ENCODE measurements around the gene EML6. TPM values are rescaled to one million over a fixed set of nuclear protein-coding genes. Genes with fewer than 3 reads are reported as not detected.

EML6 gene
- total RNA-seq, 2 donors from 2014 or later: 1.0 to 1.1 TPM

DNA sequence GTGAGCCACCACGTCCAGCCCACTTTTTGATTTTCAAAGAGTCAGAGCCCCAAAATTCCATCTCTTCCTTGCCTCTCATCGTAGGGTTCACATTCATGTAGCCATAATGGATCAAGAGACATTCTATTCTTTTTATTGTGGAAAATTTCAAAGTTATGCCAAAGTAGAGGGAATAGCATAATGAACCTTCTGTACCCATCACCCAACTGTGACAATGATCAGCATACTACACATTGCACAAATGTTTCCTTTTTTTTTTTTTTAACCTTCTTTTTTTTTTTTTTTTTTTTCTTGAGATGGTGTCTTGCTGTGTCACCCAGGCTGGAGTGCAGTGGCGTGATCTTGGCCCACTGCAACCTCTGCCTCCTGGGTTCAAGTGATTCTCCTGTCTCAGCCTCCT is 162.4 kb downstream of the EML6 start:
- no peaks in the 10 kb centered on the region for H3K36me3 Mint-ChIP-seq

DNA sequence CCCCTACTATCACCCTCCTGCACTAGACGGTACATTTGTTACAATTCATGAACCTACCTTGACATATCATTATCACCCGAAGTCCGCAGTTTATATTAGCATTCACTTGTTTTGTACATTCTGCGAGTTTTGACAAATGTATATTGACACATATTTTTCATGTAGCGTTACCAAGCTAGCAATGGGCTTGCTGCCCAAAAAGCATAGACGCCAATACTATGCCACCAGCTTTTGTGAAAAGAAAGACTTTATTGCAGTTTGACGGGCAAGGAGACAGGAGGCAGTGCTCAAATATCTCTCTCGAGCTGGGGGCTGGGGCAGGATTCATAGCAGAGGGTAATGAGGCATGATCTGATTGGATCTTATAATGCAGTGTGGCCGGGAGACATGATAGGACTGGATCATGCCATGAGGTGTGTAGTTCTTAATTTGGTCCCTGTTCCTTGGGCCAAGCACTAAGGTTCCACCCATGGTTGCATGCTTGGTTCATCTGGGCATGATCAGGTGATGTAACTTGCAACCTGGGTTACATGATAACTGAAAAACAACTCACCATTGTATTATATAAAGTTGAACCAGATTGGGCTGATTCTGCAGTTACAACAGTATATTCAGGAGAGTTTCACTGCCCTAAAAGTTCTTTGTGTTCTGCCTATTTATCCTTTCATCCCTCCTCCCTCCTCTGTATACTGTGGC is 164.5 kb downstream of the EML6 start:
- H3K9me3 Mint-ChIP-seq: no peaks in the 10 kb centered on the region
- H3K27ac Mint-ChIP-seq: no peak overlapping the region
- DNase-seq (ENCODE audit: low spot score) (no peak), ATAC-seq (no peak)
- peaks cover 18 to 22% of the 10 kb centered on the region in 2 donors for H3K27me3 Mint-ChIP-seq
- H3K36me3 Mint-ChIP-seq: no peaks in the 10 kb centered on the region
- peaks cover 0 to 2% of the 10 kb centered on the region in 2 donors for H3K4me1 Mint-ChIP-seq (ENCODE audit: low read depth in 2 of 2)
- H3K4me3 Mint-ChIP-seq: no peak overlapping the region

More for the DNA sequence above, 162.4 kb downstream of the EML6 start:
- no peak for DNase-seq (ENCODE audit: low spot score)
- no peak for ATAC-seq
- Mint-ChIP-seq H3K9me3 (no peaks in the 10 kb centered on the region), H3K4me3 (no peak overlapping the region), H3K27me3 (peaks cover 18 to 22% of the 10 kb centered on the region in 2 donors), H3K4me1 (ENCODE audit: low read depth in 2 of 2) (peaks cover 0 to 2% of the 10 kb centered on the region in 2 donors), H3K27ac (no peak overlapping the region)

DNA sequence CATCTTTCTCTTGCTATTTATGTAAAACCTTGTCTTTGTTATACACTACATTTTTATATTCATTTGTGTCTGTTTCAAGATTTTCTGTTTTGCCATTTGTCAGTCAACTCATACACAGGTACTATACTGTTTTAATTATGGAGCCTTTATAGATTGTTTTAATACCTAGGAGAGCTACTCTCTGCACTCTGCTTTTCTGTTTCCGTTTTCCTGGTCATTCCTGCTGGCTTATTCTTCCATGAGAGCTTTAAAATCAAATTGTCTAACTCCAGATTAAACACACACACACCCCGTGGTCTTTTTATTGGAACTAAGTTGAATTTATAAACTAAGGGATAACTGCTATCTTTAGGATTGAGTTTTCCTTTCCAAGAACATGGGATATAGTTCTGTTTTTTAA is 165.6 kb downstream of the EML6 start:
- no peaks in the 10 kb centered on the region for H3K36me3 Mint-ChIP-seq
- H3K4me1 Mint-ChIP-seq (ENCODE audit: low read depth in 2 of 2): peaks cover 0 to 2% of the 10 kb centered on the region in 2 donors

DNA sequence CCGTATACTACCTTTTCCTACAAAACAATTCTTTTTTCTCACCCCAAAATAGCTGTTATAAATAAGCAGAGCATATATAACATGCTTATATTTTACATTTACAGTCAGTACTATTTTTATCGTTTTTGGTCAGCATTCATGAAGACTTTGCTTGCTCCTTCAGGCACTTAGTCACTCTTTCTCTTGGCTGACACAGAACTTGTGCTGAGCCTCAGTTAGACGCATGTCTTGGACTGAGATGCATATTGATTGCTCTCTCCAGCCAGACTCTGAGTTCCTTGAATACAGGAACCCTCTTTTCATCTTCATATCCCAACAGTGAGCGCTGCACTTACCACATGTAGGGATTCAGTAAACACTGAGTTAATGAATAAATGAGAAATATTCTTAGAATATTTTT is 168.4 kb downstream of the EML6 start:
- H3K4me3 Mint-ChIP-seq: no peak overlapping the region
- ATAC-seq (no peak), DNase-seq (ENCODE audit: low spot score) (no peak)
- H3K36me3 Mint-ChIP-seq: no peaks in the 10 kb centered on the region
- peaks cover 18 to 22% of the 10 kb centered on the region in 2 donors for H3K27me3 Mint-ChIP-seq
- H3K4me1 Mint-ChIP-seq (ENCODE audit: low read depth in 2 of 2): peaks cover 0 to 2% of the 10 kb centered on the region in 2 donors
- no peaks in the 10 kb centered on the region for H3K9me3 Mint-ChIP-seq
- no peak overlapping the region for H3K27ac Mint-ChIP-seq

More for the DNA sequence above, 165.6 kb downstream of the EML6 start:
- peaks cover 18 to 22% of the 10 kb centered on the region in 2 donors for H3K27me3 Mint-ChIP-seq
- DNase-seq (ENCODE audit: low spot score) (no peak), ATAC-seq (no peak)
- H3K27ac Mint-ChIP-seq: no peak overlapping the region
- no peaks in the 10 kb centered on the region for H3K9me3 Mint-ChIP-seq
- H3K4me3 Mint-ChIP-seq: no peak overlapping the region

DNA sequence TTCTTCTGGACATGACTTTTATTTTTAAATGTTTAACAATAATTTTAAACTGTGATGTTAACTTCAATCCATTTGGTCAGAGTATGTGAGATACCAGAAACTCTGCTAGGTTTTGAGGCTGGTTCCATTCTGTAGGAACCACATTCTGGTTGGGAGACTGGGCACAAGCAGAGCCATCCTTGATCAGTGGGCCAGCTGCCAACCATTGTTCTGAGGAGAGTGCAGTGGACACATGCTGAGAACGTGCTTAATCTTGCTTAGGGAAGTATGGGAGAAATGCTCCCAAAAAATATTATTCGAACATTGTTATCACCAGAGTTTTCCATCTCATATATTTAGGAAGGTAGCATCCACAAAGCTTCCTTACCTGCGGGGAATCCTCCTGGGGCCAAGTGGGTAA is 171.0 kb downstream of the EML6 start:
- ATAC-seq (no peak), DNase-seq (ENCODE audit: low spot score) (no peak)
- peaks cover 0 to 2% of the 10 kb centered on the region in 2 donors for H3K4me1 Mint-ChIP-seq (ENCODE audit: low read depth in 2 of 2)
- no peak overlapping the region for H3K4me3 Mint-ChIP-seq
- H3K27me3 Mint-ChIP-seq: peaks cover 6 to 12% of the 10 kb centered on the region in 2 donors
- H3K36me3 Mint-ChIP-seq: no peaks in the 10 kb centered on the region
- H3K9me3 Mint-ChIP-seq: no peaks in the 10 kb centered on the region
- H3K27ac Mint-ChIP-seq: no peak overlapping the region

DNA sequence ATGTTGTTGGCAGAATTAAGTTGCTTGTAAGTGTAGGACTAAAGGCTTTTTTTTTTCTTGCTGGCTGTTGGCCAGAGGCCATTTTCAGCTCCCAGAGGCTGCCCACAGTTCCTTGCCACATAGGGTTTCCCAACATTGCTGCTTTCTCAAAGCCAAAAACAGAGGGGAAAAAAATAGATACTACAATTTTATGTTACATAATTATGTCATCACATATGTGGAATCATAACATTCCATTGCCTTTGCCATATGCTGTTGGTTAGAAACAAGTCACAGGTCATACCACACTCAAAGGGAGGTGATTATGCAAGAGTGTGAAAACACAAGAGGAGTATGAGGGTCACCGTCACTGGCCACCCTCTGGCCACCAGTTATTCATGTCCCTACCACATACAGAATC is 172.3 kb downstream of the EML6 start:
- Mint-ChIP-seq H3K27ac (no peak overlapping the region), H3K36me3 (no peaks in the 10 kb centered on the region), H3K4me1 (ENCODE audit: low read depth in 2 of 2) (no peaks in the 10 kb centered on the region), H3K9me3 (no peaks in the 10 kb centered on the region), H3K27me3 (peaks cover 0 to 2% of the 10 kb centered on the region in 2 donors), H3K4me3 (no peak overlapping the region)
- DNase-seq (ENCODE audit: low spot score) (no peak), ATAC-seq (no peak)

DNA sequence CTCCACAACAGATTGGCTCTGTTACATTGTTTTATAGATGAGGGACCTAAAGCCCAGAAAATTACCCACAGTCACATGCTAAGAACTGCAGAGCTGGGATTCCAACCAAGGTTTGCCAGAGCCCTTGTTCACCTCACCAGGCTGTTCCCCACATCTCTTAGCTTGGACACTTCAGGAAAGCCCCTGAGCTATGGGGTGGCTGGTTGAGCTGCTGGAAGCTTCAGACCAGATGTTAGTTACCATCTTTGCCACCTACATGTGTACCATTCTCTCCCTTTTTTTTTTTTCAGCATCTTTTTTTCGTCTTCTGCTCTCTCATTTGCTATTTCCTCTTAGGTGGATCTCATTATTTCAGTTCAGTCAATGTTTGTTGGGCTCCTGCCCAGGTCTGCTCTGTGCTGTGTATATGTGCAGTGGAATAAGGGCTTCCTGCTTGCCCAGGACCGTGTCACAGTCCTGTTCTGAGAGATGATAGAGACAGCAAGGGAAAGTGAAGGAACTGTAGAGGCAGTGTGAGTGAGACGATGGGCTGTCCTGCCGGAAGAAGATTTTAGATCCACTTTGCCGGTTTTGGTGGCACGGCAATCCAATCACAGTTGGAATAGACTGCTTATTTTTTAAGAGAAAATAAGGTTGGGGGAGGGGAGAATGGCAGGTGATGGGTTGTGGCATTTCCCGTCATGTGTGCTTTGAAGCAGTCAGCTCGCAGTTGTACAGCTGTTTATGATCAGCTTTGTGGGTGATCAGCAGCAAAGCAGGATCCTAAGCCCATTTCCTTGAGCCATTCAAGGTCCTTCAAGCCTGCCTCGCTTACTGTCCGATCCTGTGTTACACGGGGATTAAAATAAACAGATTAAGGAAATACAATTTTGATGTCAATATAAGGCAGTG is 174.2 kb downstream of the EML6 start:
- H3K36me3 Mint-ChIP-seq: no peaks in the 10 kb centered on the region
- DNase-seq (ENCODE audit: low spot score): no peak
- no peak for ATAC-seq
- no peak overlapping the region for H3K4me3 Mint-ChIP-seq
- peaks cover 0 to 2% of the 10 kb centered on the region in 2 donors for H3K27me3 Mint-ChIP-seq
- no peaks in the 10 kb centered on the region for H3K9me3 Mint-ChIP-seq
- H3K27ac Mint-ChIP-seq: no peak overlapping the region
- H3K4me1 Mint-ChIP-seq (ENCODE audit: low read depth in 2 of 2): no peaks in the 10 kb centered on the region

DNA sequence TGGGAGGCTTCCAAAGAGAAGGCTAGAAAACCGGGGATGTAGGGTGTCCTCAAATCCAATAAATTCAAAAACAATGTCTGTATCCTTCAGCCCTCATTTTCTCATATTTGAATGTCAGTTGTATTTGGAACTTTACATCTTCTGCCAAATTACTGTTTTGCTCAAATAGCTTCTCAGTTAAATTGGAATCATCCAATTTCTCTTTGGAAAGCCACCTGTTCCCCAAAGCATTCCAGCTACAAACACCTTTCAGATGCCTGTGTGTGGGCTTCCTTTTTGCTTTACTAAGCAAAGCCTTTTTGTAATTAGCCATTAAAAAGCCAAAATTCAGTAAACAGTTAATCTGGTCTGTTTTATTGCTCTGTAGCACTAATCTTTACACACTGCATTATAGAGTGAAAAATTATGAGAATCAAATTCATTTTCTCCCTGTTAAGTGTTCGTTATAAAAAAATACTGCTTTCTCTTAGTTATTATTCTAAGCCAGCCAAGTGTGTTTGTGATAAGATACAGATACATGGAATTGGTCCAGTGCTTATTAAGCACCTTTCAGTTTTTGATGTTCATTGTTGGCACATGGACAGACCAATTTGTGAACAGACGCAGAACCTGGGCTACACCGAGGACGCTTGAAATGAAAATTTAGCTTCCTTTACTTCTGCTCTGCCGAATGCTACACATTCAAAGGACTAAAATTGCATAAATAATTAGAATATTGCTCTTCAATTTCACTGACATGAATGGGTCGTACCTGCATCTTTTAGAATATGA is 175.2 kb downstream of the EML6 start:
- no peak for ATAC-seq
- no peak overlapping the region for H3K4me3 Mint-ChIP-seq
- H3K27me3 Mint-ChIP-seq: peaks cover 0 to 2% of the 10 kb centered on the region in 2 donors
- peaks cover 1 to 2% of the 10 kb centered on the region in 2 donors for H3K4me1 Mint-ChIP-seq (ENCODE audit: low read depth in 2 of 2)
- no peak for DNase-seq (ENCODE audit: low spot score)
- no peaks in the 10 kb centered on the region for H3K36me3 Mint-ChIP-seq
- no peak overlapping the region for H3K27ac Mint-ChIP-seq
- H3K9me3 Mint-ChIP-seq: no peaks in the 10 kb centered on the region

DNA sequence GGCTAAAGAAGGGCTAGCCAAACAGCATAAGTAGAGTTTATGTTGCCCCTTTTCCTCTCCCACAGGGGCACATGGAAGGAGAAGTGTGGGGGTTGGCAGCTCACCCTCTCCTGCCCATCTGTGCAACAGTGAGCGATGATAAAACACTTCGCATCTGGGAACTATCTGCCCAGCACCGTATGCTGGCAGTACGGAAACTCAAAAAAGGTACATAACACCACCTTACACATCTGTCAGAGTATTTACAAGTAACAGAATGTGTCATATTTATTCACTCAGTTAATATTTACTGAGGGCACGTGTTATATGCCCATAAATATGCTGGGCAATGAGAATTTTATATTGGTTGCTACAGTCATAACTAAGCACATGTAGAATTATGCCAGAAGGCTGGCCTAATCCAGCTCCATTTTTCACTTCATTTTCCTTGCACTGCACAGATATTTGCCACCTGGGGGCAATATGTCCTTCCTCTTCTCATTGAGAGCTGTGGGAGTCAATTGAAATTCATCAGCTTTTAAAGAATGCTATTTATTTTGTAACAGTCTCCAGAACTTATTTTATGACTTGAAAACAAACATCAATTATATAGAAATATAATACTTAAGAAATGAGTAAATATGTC is 176.2 kb downstream of the EML6 start:
- H3K27me3 Mint-ChIP-seq: peaks cover 0 to 2% of the 10 kb centered on the region in 2 donors
- H3K4me1 Mint-ChIP-seq (ENCODE audit: low read depth in 2 of 2): peaks cover 12% of the 10 kb centered on the region in 2 donors
- H3K4me3 Mint-ChIP-seq: no peak overlapping the region
- peaks cover 3% of the 10 kb centered on the region for H3K9me3 Mint-ChIP-seq
- DNase-seq (ENCODE audit: low spot score) (no peak), ATAC-seq (no peak)
- H3K27ac Mint-ChIP-seq: no peak overlapping the region
- no peaks in the 10 kb centered on the region for H3K36me3 Mint-ChIP-seq

DNA sequence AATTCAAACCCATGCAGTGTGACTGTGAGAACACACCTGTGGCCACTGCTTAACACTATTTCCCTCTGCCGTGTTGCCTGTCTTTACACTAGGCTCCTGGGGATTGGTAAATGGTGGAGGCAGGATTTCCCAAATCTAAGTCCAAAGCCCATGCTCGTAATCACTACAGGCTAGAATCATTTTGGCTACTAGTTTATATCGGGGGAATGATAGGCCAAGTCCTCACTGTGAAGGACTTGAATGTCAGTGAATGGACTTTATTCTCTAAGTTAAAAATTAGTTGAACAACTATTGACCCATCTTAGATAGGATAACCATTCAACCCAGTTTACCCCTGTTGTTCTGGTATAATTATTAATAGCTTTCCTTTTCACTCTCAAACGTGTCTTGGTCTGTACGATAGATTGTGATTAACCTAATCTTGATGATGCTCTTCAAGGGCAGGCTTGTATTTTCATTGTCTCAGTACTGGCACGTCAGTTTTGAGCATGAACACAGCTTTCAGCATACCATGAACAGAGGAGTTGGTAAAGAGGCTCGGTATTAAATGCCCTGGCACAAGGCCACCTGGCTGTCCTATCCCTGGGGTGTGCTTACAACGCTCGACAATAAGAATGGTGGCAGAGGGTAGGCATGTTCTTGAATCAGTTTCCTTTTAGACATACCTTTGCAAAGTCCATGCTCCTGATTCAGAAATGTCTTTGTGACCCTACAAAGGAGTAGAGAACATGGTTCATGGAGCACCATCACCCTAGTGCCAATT is 177.9 kb downstream of the EML6 start:
- no peak for DNase-seq (ENCODE audit: low spot score)
- H3K36me3 Mint-ChIP-seq: no peaks in the 10 kb centered on the region
- no peak for ATAC-seq
- H3K27ac Mint-ChIP-seq: no peak overlapping the region
- H3K4me1 Mint-ChIP-seq (ENCODE audit: low read depth in 2 of 2): peaks cover 12 to 13% of the 10 kb centered on the region in 2 donors
- peaks cover 3% of the 10 kb centered on the region for H3K9me3 Mint-ChIP-seq
- no peak overlapping the region for H3K4me3 Mint-ChIP-seq
- H3K27me3 Mint-ChIP-seq: peaks cover 0 to 2% of the 10 kb centered on the region in 2 donors

DNA sequence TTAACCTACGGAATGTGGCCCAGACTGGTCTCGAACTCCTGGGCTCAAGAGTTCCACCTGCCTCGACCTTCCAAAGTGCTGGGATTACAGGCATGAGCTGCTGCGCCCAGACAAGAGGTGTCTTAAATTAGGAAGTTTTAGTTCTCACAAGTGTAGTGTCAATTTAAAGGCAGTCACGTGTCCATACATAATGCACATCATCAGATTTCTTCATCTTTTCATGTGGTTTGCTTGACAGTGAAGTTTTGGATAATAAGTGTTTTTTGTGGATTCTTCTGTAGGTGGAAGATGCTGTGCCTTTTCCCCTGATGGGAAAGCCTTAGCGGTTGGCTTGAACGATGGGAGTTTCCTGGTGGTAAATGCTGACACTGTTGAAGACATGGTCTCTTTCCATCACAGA is 179.3 kb downstream of the EML6 start:
- peak overlapping the region in 1 of 2 donors; percentile 97 for H3K27ac Mint-ChIP-seq
- DNase-seq (ENCODE audit: low spot score) (no peak), ATAC-seq (no peak)
- H3K9me3 Mint-ChIP-seq: peaks cover 3% of the 10 kb centered on the region
- peaks cover 12 to 13% of the 10 kb centered on the region in 2 donors for H3K4me1 Mint-ChIP-seq (ENCODE audit: low read depth in 2 of 2)
- no peaks in the 10 kb centered on the region for H3K36me3 Mint-ChIP-seq
- no peaks in the 10 kb centered on the region for H3K27me3 Mint-ChIP-seq
- no peak overlapping the region for H3K4me3 Mint-ChIP-seq

DNA sequence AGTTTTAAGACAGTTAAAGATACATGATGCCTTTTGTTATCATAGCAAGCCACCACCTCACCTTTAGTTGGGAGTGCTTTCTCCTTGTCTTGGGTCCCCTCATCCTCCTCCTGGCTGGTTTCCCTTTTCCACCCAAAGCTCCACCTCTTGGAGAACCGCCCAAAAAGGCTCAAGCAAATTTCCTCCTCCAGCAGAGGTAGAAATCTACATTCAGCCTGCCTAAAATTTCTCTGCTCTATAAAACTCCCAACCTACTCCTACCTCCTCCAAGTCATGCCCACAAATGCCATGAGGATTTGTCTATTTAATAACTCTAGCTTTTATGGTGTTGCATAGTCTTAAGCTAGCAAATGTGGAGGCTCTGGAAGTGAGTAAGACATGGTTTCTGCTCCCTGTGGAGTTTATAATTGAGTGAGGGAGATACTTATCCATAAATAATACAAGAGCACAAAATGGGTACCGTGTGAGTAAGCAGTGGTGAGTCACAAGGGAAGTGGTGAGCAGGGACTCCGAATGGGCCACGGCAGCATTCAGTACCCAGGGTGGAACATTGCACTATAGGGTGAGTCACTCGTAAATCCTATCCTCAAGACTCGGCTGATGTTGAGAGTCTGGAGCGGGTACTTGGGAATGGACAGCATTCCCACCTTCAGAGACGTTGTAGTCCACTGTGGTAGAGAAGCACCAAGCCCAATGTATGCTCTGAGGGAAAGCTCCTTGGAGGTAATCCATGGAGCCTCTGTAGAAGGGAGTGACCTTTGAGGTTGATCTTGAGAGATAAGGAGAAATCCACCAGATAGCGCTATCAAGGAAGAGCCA is 180.5 kb downstream of the EML6 start:
- Mint-ChIP-seq H3K4me3 (peak overlapping the region; percentile 58), H3K36me3 (no peaks in the 10 kb centered on the region), H3K4me1 (ENCODE audit: low read depth in 2 of 2) (peaks cover 12 to 13% of the 10 kb centered on the region in 2 donors), H3K27ac (peak overlapping the region; percentile 61 to 97), H3K27me3 (peaks cover 0 to 2% of the 10 kb centered on the region in 2 donors), H3K9me3 (peaks cover 3% of the 10 kb centered on the region)
- DNase-seq (ENCODE audit: low spot score) (peak; percentile 87), ATAC-seq (peak; percentile 99)

Measured in natural killer cell treated with Interleukin-12 subunit alpha and Interleukin-12 subunit beta and Interleukin-15 and Interleukin-18, amount 100 ng/mL, for 72 hours (primary cell).